ENCODE results near the gene SLC25A41. TPM values are rescaled to one million over a fixed set of nuclear protein-coding genes. Genes with fewer than 3 reads are reported as not detected.
A peak's percentile ranks its signal among the peaks of the same experiment; 100 is the strongest.

SLC25A41 gene
- total and polyA plus RNA-seq, 2 experiments from 2014 or later = 0.27 to 0.50 TPM

- no peak overlapping the region for H3K4me3 ChIP-seq
- TF ChIP-seq CTCF (IDR thresholded peaks at IDR 0.05; ENCODE audit: poor library complexity) = no peak
- no peak for TF ChIP-seq EZH2phosphoT487 (IDR thresholded peaks at IDR 0.05; ENCODE audit: low read depth, severe bottlenecking, unreplicated experiment)
- TF ChIP-seq EZH2 (IDR thresholded peaks at IDR 0.05; ENCODE audit: borderline replicate concordance) = no peak
Measured at GRCh38 chr19:6427131-6427530, 6.4 kb downstream of the SLC25A41 start.

DNA sequence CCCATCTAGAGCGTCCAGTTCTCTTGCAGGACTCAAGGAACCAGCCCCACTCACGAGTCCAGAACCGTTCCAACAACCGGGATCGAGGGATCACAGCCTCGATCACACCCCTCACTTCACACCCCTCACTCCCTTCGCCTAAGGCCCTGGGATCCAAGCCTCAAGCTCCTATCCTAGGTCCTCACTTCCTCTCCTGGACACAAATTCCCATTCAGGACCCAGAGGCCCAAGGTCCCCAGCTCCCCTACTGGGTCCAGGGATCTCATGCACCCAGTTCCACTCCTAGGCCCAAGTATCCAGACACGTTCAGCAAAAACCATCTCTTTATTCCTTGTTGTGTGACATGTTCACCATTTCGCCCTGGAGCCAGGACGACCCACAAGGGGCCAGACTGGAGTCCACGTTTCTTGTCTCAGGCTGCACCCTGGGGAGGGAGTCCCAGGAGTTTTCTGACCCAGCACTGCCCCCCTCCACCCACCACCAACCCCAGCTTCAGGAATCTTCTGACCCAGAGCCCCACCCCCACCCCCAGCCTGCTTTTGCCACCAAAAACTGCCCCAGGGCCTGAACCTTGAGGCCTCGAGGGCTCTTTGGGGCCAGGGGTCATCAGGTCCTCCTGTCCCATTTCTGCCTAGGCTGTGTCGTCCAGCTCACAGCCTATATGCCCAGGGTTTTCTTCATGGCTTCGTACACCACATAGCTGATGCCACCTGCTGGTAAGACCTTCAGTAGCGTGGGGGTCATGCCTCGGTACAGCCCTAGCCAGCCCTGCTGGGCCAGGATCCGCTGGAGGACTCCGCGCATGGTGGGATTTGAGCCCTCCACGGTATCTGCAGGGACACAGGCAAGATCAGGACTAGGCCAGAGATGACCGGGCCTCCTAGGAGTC is 7.6 kb downstream of the SLC25A41 start:
- H2AFZ ChIP-seq = peak overlapping the region; percentile 49
- TF ChIP-seq EZH2phosphoT487 (IDR thresholded peaks at IDR 0.05; ENCODE audit: low read depth, severe bottlenecking, unreplicated experiment) = no peak
- TF ChIP-seq EZH2 (IDR thresholded peaks at IDR 0.05; ENCODE audit: borderline replicate concordance) = no peak
- TF ChIP-seq CTCF (IDR thresholded peaks at IDR 0.05; ENCODE audit: poor library complexity) = no peak
- no peak for DNase-seq (ENCODE audit: low spot score)

More at GRCh38 chr19:6427131-6427530, 6.4 kb downstream of the SLC25A41 start:
- Histone ChIP-seq H3K4me1 (ENCODE audit: insufficient read depth) (peaks cover 11% of the 10 kb centered on the region), H3K9me2 (replicated peaks; ENCODE audit: insufficient read depth) (no peaks in the 10 kb centered on the region), H3K36me3 (replicated peaks; ENCODE audit: insufficient read depth, low read depth) (no peaks in the 10 kb centered on the region), H4K20me1 (ENCODE audit: insufficient read depth, poor library complexity, severe bottlenecking) (peaks cover 19% of the 10 kb centered on the region), H2AFZ (no peak overlapping the region), H3K79me2 (peaks cover 20% of the 10 kb centered on the region), H3K27me3 (no peaks in the 10 kb centered on the region), H3K27ac (no peak overlapping the region), H3K4me2 (no peak overlapping the region), H3K9me3 (ENCODE audit: low read depth) (no peaks in the 10 kb centered on the region)
- no peak for DNase-seq (ENCODE audit: low spot score)
- WGBS (ENCODE audit: low lambda C conversion rate, missing lambda C conversion rate) = 97% methylated on average over 18 of the region's 18 CpGs

GRCh38 chr19:6424939-6425731 is 8.4 kb downstream of the SLC25A41 start:
- peak overlapping the region; percentile 4 for H3K4me2 ChIP-seq
- no peak overlapping the region for H3K4me3 ChIP-seq
- H3K27me3 ChIP-seq = no peaks in the 10 kb centered on the region
- WGBS (ENCODE audit: low lambda C conversion rate, missing lambda C conversion rate) = 13% methylated on average over 43 of the region's 43 CpGs
- H2AFZ ChIP-seq = peak overlapping the region; percentile 49
- H3K79me2 ChIP-seq = peaks cover 40% of the 10 kb centered on the region
- H3K9me3 ChIP-seq (ENCODE audit: low read depth) = no peaks in the 10 kb centered on the region
- H3K27ac ChIP-seq = peak overlapping the region; percentile 84
- peak; percentile 100 for DNase-seq (ENCODE audit: low spot score)
- no peaks in the 10 kb centered on the region for H3K36me3 ChIP-seq (replicated peaks; ENCODE audit: insufficient read depth, low read depth)
- H3K9me2 ChIP-seq (replicated peaks; ENCODE audit: insufficient read depth) = no peaks in the 10 kb centered on the region
- H3K4me1 ChIP-seq (ENCODE audit: insufficient read depth) = peaks cover 11% of the 10 kb centered on the region
- peaks cover 39% of the 10 kb centered on the region for H4K20me1 ChIP-seq (ENCODE audit: insufficient read depth, poor library complexity, severe bottlenecking)
- TF ChIP-seq EZH2 (IDR thresholded peaks at IDR 0.05; ENCODE audit: borderline replicate concordance) = no peak
- no peak for TF ChIP-seq CTCF (IDR thresholded peaks at IDR 0.05; ENCODE audit: poor library complexity)
- TF ChIP-seq EZH2phosphoT487 (IDR thresholded peaks at IDR 0.05; ENCODE audit: low read depth, severe bottlenecking, unreplicated experiment) = no peak

More for the DNA sequence above, 7.6 kb downstream of the SLC25A41 start:
- Histone ChIP-seq H3K9me2 (replicated peaks; ENCODE audit: insufficient read depth) (no peaks in the 10 kb centered on the region), H3K36me3 (replicated peaks; ENCODE audit: insufficient read depth, low read depth) (no peaks in the 10 kb centered on the region), H3K79me2 (peaks cover 31% of the 10 kb centered on the region), H3K9me3 (ENCODE audit: low read depth) (no peaks in the 10 kb centered on the region), H3K4me2 (peak overlapping the region; percentile 4), H3K4me3 (no peak overlapping the region), H3K4me1 (ENCODE audit: insufficient read depth) (peaks cover 11% of the 10 kb centered on the region), H3K27ac (peak overlapping the region; percentile 84), H3K27me3 (no peaks in the 10 kb centered on the region), H4K20me1 (ENCODE audit: insufficient read depth, poor library complexity, severe bottlenecking) (peaks cover 31% of the 10 kb centered on the region)
- 96% methylated on average over 21 of the region's 21 CpGs for WGBS (ENCODE audit: low lambda C conversion rate, missing lambda C conversion rate)
